Endothelial cell (in vitro differentiated cells): Measurements from ENCODE around the gene PROCR. TPM values are rescaled to one million over a fixed set of nuclear protein-coding genes. Genes with fewer than 3 reads are reported as not detected.

ENCODE experiments used
- DNase-seq: peaks from one replicate; pipeline ENCODE4 v3.0.0; 2021; ENCODE audit warnings: low spot score
- H3K27ac Mint-ChIP-seq: one replicate; pipeline ENCODE4 v1.8.0; 2021; ENCODE audit warnings: mixed read lengths, inconsistent platforms; ENCODE audit not compliant: unreplicated experiment
- H3K27me3 Mint-ChIP-seq: one replicate; pipeline ENCODE4 v1.8.0; 2021; ENCODE audit warnings: mild to moderate bottlenecking, moderate library complexity, mixed read lengths, inconsistent platforms; ENCODE audit not compliant: unreplicated experiment
- H3K36me3 Mint-ChIP-seq: one replicate; pipeline ENCODE4 v1.8.0; 2021; ENCODE audit warnings: mild to moderate bottlenecking, low read depth, mixed read lengths, inconsistent platforms; ENCODE audit not compliant: unreplicated experiment
- H3K4me1 Mint-ChIP-seq: one replicate; pipeline ENCODE4 v1.8.0; 2021; ENCODE audit warnings: mild to moderate bottlenecking, mixed read lengths, inconsistent platforms; ENCODE audit not compliant: unreplicated experiment
- H3K4me3 Mint-ChIP-seq: one replicate; pipeline ENCODE4 v1.8.0; 2021; ENCODE audit warnings: mild to moderate bottlenecking, mixed read lengths, inconsistent platforms; ENCODE audit not compliant: unreplicated experiment
- H3K9me3 Mint-ChIP-seq: one replicate; pipeline ENCODE4 v1.8.0; 2021; ENCODE audit warnings: mixed read lengths, inconsistent platforms; ENCODE audit not compliant: unreplicated experiment
- CTCF ChIP-seq: fragments of 200-600 bp; sonication (generic); IDR thresholded peaks from one replicate; pipeline ENCODE4 v1.5.0; 2021; ENCODE audit warnings: antibody characterized with exemption; ENCODE audit not compliant: unreplicated experiment
- total RNA-seq: library from RNA; stranded (reverse); fragmentation: NEBNext Ultra II Directional; extraction: Animal tissue kit (Norgen Biotek cat#: 25700); gene quantifications from one replicate; pipeline ENCODE4 v1.2.1, GENCODE V29; 2021; ENCODE audit not compliant: unreplicated experiment

Gene PROCR
- total RNA-seq, 1 donor from 2014 or later: 254 TPM

GRCh38 chr20:35215066-35215956, 43.4 kb downstream of the PROCR start:
- H3K4me3 Mint-ChIP-seq: no peak overlapping the region

GRCh38 chr20:35216541-35216940, 44.7 kb downstream of the PROCR start:
- Mint-ChIP-seq H3K36me3 (no peaks in the 10 kb centered on the region), H3K4me1 (peaks cover 8% of the 10 kb centered on the region), H3K27ac (no peak overlapping the region), H3K27me3 (no peaks in the 10 kb centered on the region), H3K4me3 (no peak overlapping the region), H3K9me3 (no peaks in the 10 kb centered on the region)
- TF ChIP-seq CTCF: no peak
- no peak for DNase-seq

More at GRCh38 chr20:35215066-35215956, 43.4 kb downstream of the PROCR start:
- H3K4me1 Mint-ChIP-seq: peaks cover 8% of the 10 kb centered on the region
- H3K9me3 Mint-ChIP-seq: no peaks in the 10 kb centered on the region
- H3K27ac Mint-ChIP-seq: no peak overlapping the region
- no peaks in the 10 kb centered on the region for H3K36me3 Mint-ChIP-seq
- DNase-seq: no peak
- no peak for TF ChIP-seq CTCF
- no peaks in the 10 kb centered on the region for H3K27me3 Mint-ChIP-seq

- H3K27ac Mint-ChIP-seq: no peak overlapping the region
- DNase-seq: no peak
- no peak for TF ChIP-seq CTCF
- no peak overlapping the region for H3K4me3 Mint-ChIP-seq
- H3K27me3 Mint-ChIP-seq: peaks cover 8% of the 10 kb centered on the region
- H3K36me3 Mint-ChIP-seq: no peaks in the 10 kb centered on the region
- peaks cover 24% of the 10 kb centered on the region for H3K4me1 Mint-ChIP-seq
- no peaks in the 10 kb centered on the region for H3K9me3 Mint-ChIP-seq
These were observed 52.1 kb downstream of the PROCR start for GRCh38 chr20:35223941-35224340.

- no peak for TF ChIP-seq CTCF
- Mint-ChIP-seq H3K4me1 (peaks cover 26% of the 10 kb centered on the region), H3K9me3 (no peaks in the 10 kb centered on the region), H3K4me3 (no peak overlapping the region), H3K27ac (no peak overlapping the region), H3K36me3 (no peaks in the 10 kb centered on the region), H3K27me3 (peaks cover 8% of the 10 kb centered on the region)
- DNase-seq: no peak
These were observed 52.7 kb downstream of the PROCR start for GRCh38 chr20:35224536-35224935.

GRCh38 chr20:35225319-35226125, 53.6 kb downstream of the PROCR start:
- Mint-ChIP-seq H3K4me3 (peak overlapping the region; percentile 90), H3K9me3 (no peaks in the 10 kb centered on the region), H3K27ac (peak overlapping the region; percentile 72), H3K27me3 (peaks cover 8% of the 10 kb centered on the region), H3K36me3 (no peaks in the 10 kb centered on the region), H3K4me1 (peaks cover 26% of the 10 kb centered on the region)
- no peak for TF ChIP-seq CTCF
- DNase-seq: peak; percentile 53
